WTC11 (cell line): ENCODE measurements around the gene CROCC. TPM values are rescaled to one million over a fixed set of nuclear protein-coding genes. Genes with fewer than 3 reads are reported as not detected.
"Not testable (repeated sequence)": the region's sequence is repeated elsewhere in the genome, so short reads cannot be mapped to it uniquely, and the experiment has no call there.

Experiments
- ATAC-seq: fragments of 200-7000 bp; cut with Tn5 transposase; 2 replicates; pipeline ENCODE4 v1.10.0; 2021; ENCODE audit warnings: mild to moderate bottlenecking, moderate library complexity
- CTCF ChIA-PET: fragments of 300-600 bp; sonication (Branson Sonifier 250); formaldehyde crosslinking; loops from one replicate; lab custom pipeline; 2021; ENCODE audit warnings: antibody characterized with exemption; lab: Charles Lee
- POLR2A ChIA-PET: fragments of 350-600 bp; sonication (Branson Sonifier 250); formaldehyde crosslinking; loops from one replicate; lab custom pipeline; 2021; ENCODE audit warnings: antibody characterized with exemption; lab: Charles Lee
- DNase-seq: peaks from one replicate; pipeline ENCODE4 v3.0.0; 2021; ENCODE audit warnings: low spot score
- H3K27ac Mint-ChIP-seq: 2 replicates; pipeline ENCODE4 v1.8.0; 2021; ENCODE audit warnings: mixed read lengths
- H3K27me3 Mint-ChIP-seq: 2 replicates; pipeline ENCODE4 v1.8.0; 2021; ENCODE audit warnings: low read depth, mild to moderate bottlenecking, moderate library complexity, mixed read lengths
- H3K36me3 Mint-ChIP-seq: 2 replicates; pipeline ENCODE4 v1.8.0; 2021; ENCODE audit warnings: mixed read lengths
- H3K4me1 Mint-ChIP-seq: 2 replicates; pipeline ENCODE4 v1.8.0; 2022; ENCODE audit warnings: mixed read lengths
- H3K4me3 Mint-ChIP-seq: 2 replicates; pipeline ENCODE4 v1.8.0; 2021; ENCODE audit warnings: mild to moderate bottlenecking, moderate library complexity, mixed read lengths
- H3K9me3 Mint-ChIP-seq: 2 replicates; pipeline ENCODE4 v1.8.0; 2021; ENCODE audit warnings: mixed read lengths
- ARID4B ChIP-seq: sonication (generic); formaldehyde crosslinking; IDR thresholded peaks from 2 replicates; pipeline ENCODE4 v1.8.0; 2023; ENCODE audit warnings: missing genetic modification reagents, mild to moderate bottlenecking, borderline replicate concordance
- ATF1 ChIP-seq: sonication (generic); formaldehyde crosslinking; IDR thresholded peaks from 2 replicates; pipeline ENCODE4 v1.8.1; 2023; ENCODE audit warnings: mild to moderate bottlenecking, moderate library complexity, missing genetic modification reagents
- ERG ChIP-seq: fragments of 250-450 bp; sonication (Bioruptor Pico); IDR thresholded peaks from 2 replicates; pipeline ENCODE4 v1.8.0; 2021; ENCODE audit warnings: mild to moderate bottlenecking
- FOXP1 ChIP-seq: sonication (generic); formaldehyde crosslinking; IDR thresholded peaks from 2 replicates; pipeline ENCODE4 v1.8.0; 2022; ENCODE audit warnings: missing genetic modification reagents, mild to moderate bottlenecking, moderate library complexity, borderline replicate concordance
- HMGA2 ChIP-seq: fragments of 250-450 bp; sonication (Bioruptor Pico); IDR thresholded peaks from 2 replicates; pipeline ENCODE4 v1.4.0; 2021; ENCODE audit warnings: mild to moderate bottlenecking, moderate library complexity
- NFATC4 ChIP-seq: fragments of 250-450 bp; sonication (Bioruptor Pico); IDR thresholded peaks from 2 replicates; pipeline ENCODE4 v1.9.0; 2021; ENCODE audit warnings: mild to moderate bottlenecking
- NR3C1 ChIP-seq: sonication (generic); formaldehyde crosslinking; conservative IDR thresholded peaks from 2 replicates; pipeline ENCODE4 v1.8.1; 2023; ENCODE audit warnings: low read depth, mild to moderate bottlenecking, missing genetic modification reagents
- SMAD3 ChIP-seq: sonication (generic); formaldehyde crosslinking; IDR thresholded peaks from 2 replicates; pipeline ENCODE4 v1.8.0; 2022; ENCODE audit warnings: missing genetic modification reagents, mild to moderate bottlenecking, borderline replicate concordance
- total RNA-seq: library from RNA; stranded (reverse); gene quantifications from 3 replicates; pipeline ENCODE4 v1.2.3, GENCODE V29; 2021
- TF ChIP-seq, protein P1 (sequence below): fragments of 250-450 bp; sonication (Bioruptor Pico); IDR thresholded peaks from 2 replicates; pipeline ENCODE4 v1.9.0; 2021; ENCODE audit warnings: mild to moderate bottlenecking
- TF ChIP-seq, protein P2 (sequence below): sonication (generic); formaldehyde crosslinking; IDR thresholded peaks from 2 replicates; pipeline ENCODE4 v1.8.0; 2023; ENCODE audit warnings: mild to moderate bottlenecking, missing genetic modification reagents
- TF ChIP-seq, protein P3 (sequence below): sonication (generic); formaldehyde crosslinking; conservative IDR thresholded peaks from 2 replicates; pipeline ENCODE4 v1.8.1; 2022; ENCODE audit warnings: mild to moderate bottlenecking, missing genetic modification reagents
- TF ChIP-seq, protein P4 (sequence below): sonication (generic); formaldehyde crosslinking; IDR thresholded peaks from 2 replicates; pipeline ENCODE4 v1.8.0; 2022; ENCODE audit warnings: mild to moderate bottlenecking, missing genetic modification reagents
- TF ChIP-seq, protein P5 (sequence below): sonication (generic); formaldehyde crosslinking; IDR thresholded peaks from 2 replicates; pipeline ENCODE4 v1.8.0; 2022; ENCODE audit warnings: missing genetic modification reagents

Gene CROCC
- total RNA-seq, 1 experiment from 2014 or later: 75.6 TPM

DNA sequence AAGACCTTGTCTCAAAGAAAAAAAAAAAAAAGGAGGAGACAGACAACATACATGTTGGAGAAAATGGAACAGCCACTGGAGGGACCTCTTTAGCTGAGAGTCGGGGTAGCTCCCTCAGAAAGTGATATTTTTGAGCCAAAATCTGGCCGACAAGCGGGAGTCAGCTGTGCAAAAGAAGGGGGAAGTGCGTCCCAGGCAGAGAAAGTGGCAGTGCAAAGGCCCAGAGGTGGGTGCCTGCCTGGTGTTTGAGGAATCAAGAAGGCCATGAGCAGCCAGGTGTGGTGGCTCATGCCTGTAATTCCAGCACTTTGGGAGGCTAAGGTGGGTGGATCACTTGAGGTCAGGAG is 6.1 kb upstream of the CROCC start (continued):
- TF ChIP-seq ARID4B: no peak
- TF ChIP-seq HMGA2 (CRISPR knock-in tag): no peak
- no peak for TF ChIP-seq ERG (CRISPR knock-in tag)
- no peak for TF ChIP-seq NR3C1 (CRISPR knock-in tag)
- no peak for TF ChIP-seq ATF1 (CRISPR knock-in tag)
- TF ChIP-seq SMAD3: no peak
- TF ChIP-seq, protein P1, sequence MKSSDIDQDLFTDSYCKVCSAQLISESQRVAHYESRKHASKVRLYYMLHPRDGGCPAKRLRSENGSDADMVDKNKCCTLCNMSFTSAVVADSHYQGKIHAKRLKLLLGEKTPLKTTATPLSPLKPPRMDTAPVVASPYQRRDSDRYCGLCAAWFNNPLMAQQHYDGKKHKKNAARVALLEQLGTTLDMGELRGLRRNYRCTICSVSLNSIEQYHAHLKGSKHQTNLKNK (CRISPR knock-in tag): no peak
- no peak for TF ChIP-seq FOXP1 (CRISPR knock-in tag)
- no peak for TF ChIP-seq NFATC4 (CRISPR knock-in tag)
- TF ChIP-seq, protein P2, sequence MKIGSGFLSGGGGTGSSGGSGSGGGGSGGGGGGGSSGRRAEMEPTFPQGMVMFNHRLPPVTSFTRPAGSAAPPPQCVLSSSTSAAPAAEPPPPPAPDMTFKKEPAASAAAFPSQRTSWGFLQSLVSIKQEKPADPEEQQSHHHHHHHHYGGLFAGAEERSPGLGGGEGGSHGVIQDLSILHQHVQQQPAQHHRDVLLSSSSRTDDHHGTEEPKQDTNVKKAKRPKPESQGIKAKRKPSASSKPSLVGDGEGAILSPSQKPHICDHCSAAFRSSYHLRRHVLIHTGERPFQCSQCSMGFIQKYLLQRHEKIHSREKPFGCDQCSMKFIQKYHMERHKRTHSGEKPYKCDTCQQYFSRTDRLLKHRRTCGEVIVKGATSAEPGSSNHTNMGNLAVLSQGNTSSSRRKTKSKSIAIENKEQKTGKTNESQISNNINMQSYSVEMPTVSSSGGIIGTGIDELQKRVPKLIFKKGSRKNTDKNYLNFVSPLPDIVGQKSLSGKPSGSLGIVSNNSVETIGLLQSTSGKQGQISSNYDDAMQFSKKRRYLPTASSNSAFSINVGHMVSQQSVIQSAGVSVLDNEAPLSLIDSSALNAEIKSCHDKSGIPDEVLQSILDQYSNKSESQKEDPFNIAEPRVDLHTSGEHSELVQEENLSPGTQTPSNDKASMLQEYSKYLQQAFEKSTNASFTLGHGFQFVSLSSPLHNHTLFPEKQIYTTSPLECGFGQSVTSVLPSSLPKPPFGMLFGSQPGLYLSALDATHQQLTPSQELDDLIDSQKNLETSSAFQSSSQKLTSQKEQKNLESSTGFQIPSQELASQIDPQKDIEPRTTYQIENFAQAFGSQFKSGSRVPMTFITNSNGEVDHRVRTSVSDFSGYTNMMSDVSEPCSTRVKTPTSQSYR (CRISPR knock-in tag): no peak
- TF ChIP-seq, protein P3, sequence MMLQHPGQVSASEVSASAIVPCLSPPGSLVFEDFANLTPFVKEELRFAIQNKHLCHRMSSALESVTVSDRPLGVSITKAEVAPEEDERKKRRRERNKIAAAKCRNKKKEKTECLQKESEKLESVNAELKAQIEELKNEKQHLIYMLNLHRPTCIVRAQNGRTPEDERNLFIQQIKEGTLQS (CRISPR knock-in tag): no peak
- TF ChIP-seq, protein P4, sequence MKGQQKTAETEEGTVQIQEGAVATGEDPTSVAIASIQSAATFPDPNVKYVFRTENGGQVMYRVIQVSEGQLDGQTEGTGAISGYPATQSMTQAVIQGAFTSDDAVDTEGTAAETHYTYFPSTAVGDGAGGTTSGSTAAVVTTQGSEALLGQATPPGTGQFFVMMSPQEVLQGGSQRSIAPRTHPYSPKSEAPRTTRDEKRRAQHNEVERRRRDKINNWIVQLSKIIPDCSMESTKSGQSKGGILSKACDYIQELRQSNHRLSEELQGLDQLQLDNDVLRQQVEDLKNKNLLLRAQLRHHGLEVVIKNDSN (CRISPR knock-in tag): no peak
- TF ChIP-seq, protein P5, sequence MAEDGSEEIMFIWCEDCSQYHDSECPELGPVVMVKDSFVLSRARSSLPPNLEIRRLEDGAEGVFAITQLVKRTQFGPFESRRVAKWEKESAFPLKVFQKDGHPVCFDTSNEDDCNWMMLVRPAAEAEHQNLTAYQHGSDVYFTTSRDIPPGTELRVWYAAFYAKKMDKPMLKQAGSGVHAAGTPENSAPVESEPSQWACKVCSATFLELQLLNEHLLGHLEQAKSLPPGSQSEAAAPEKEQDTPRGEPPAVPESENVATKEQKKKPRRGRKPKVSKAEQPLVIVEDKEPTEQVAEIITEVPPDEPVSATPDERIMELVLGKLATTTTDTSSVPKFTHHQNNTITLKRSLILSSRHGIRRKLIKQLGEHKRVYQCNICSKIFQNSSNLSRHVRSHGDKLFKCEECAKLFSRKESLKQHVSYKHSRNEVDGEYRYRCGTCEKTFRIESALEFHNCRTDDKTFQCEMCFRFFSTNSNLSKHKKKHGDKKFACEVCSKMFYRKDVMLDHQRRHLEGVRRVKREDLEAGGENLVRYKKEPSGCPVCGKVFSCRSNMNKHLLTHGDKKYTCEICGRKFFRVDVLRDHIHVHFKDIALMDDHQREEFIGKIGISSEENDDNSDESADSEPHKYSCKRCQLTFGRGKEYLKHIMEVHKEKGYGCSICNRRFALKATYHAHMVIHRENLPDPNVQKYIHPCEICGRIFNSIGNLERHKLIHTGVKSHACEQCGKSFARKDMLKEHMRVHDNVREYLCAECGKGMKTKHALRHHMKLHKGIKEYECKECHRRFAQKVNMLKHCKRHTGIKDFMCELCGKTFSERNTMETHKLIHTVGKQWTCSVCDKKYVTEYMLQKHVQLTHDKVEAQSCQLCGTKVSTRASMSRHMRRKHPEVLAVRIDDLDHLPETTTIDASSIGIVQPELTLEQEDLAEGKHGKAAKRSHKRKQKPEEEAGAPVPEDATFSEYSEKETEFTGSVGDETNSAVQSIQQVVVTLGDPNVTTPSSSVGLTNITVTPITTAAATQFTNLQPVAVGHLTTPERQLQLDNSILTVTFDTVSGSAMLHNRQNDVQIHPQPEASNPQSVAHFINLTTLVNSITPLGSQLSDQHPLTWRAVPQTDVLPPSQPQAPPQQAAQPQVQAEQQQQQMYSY: no peak

DNA sequence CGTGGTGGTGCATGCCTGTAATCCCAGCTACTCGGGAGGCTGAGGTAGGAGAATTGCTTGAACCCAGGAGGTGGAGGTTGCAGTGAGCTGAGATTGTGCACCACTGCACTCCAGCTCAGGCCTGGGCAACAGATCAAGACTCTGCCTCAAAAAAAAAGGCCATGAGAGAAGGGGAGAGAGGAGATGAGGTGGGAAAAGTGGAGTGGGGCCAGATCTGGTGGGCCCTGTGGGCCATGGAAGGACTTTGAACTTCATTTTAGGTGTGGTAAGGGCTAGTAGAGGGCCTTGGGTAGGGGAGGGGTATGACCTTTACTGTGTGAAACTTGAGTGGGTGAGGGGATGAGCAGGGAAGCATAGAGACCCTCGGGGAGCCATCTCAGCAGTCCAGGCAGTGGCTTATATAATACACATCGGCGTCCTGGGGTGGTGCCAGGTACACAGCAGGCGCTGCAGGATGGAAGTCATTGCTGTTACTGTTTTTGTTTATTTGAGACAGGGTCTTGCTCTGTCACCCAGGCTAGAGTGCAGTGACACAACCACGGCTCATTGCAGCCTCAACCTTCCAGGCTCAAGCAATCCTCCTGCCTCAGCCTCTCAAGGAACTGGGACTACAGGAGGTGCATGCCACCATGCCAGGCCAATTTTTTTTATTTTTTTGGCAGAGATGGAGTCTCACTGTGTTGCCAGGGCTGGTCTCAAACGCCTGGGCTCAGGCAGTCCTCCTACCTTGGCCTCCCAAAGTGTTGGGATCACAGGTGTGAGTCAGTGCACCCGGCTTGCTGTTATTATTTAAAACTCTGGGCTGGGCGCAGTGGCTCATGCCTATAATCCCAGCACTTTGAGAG is 5.5 kb upstream of the CROCC start:
- ChIA-PET CTCF (interaction anchor here (1.1 to 2.2 kb wide), 6 partner anchors 9 to 100 kb away, joined by 3 to 8 read pairs (median 5); no protein-coding TSS in a partner anchor), POLR2A (interaction anchor here (0.7 kb wide), 1 partner anchor 23 kb away, joined by 3 read pairs; no protein-coding TSS in a partner anchor)
- H3K4me1 Mint-ChIP-seq: peaks cover 17% of the 10 kb centered on the region
- not testable (repeated sequence) for H3K4me3 Mint-ChIP-seq, ATAC-seq, H3K36me3 Mint-ChIP-seq, DNase-seq, H3K9me3 Mint-ChIP-seq, H3K27ac Mint-ChIP-seq, H3K27me3 Mint-ChIP-seq
